PC-9 (cell line): ENCODE measurements around the gene LHFPL2.

ENCODE experiments used
- CTCF ChIP-seq: fragments of 200-600 bp; sonication (generic); conservative IDR thresholded peaks from 2 replicates; pipeline ENCODE4 v1.6.1; 2017; ENCODE audit warnings: mixed run types, antibody characterized with exemption, mild to moderate bottlenecking, moderate library complexity
- EZH2 ChIP-seq: fragments of 200-600 bp; sonication (generic); IDR thresholded peaks from 2 replicates; pipeline ENCODE4 v1.8.0; 2017; ENCODE audit warnings: antibody characterized with exemption, low read depth

DNA sequence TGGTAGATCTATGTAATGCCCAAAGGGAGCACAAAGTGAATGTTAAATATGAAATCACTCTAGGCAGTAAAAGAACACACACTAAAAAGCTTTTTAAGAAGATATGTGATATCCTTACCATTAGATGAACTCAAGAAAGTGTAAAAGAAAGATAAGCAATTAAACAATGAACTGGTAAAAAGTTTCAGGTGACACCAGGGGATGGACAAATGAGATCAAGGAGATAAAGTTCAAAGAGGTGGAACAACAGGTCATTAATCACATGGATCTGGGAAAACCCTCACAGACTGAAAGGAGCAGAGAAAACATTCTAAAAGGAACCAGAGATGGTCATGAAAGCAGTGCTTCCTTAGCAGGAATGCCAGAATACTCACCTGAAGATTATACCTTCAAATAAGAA is 40.7 kb downstream of the LHFPL2 start:
- TF ChIP-seq CTCF (no peak), EZH2 (no peak)
